Measurements from ENCODE around the gene FGD3. TPM values are rescaled to one million over a fixed set of nuclear protein-coding genes. Genes with fewer than 3 reads are reported as not detected.

FGD3 gene
- total RNA-seq, 4 donors from 2014 or later = 4.3 to 5.1 (median 4.9) TPM

GRCh38 chr9:92974161-92974661, 26.9 kb downstream of the FGD3 start:
- Histone ChIP-seq H3K27me3 (no peaks in the 10 kb centered on the region), H3K27ac (replicated peaks in 1 of 4) (no peak overlapping the region), H3K36me3 (peaks cover 0 to 4% (median 0%) of the 10 kb centered on the region in 4 donors), H3K4me1 (peaks cover 0 to 16% (median 11%) of the 10 kb centered on the region in 4 donors), H3K9me3 (no peaks in the 10 kb centered on the region), H3K4me3 (no peak overlapping the region)
- 88% methylated on average over 10 of the region's 10 CpGs for whole genome bisulfite sequencing
- DNase-seq (ENCODE audit: extremely low spot score) = peak; percentile 42
- intact Hi-C loops (cut with DNase I) = no loop called here
- TF ChIP-seq EP300 (IDR thresholded peaks at IDR 0.05) = no peak
- no peak for TF ChIP-seq CTCF (IDR thresholded peaks at IDR 0.05)
- no peak for TF ChIP-seq POLR2A (IDR thresholded peaks at IDR 0.05; ENCODE audit: low read depth)
- TF ChIP-seq POLR2AphosphoS5 (IDR thresholded peaks at IDR 0.05) = no peak

- Histone ChIP-seq H3K36me3 (peaks cover 0 to 4% (median 0%) of the 10 kb centered on the region in 4 donors), H3K27me3 (no peaks in the 10 kb centered on the region), H3K4me1 (peaks cover 0 to 14% (median 9%) of the 10 kb centered on the region in 4 donors), H3K27ac (replicated peaks in 1 of 4) (no peak overlapping the region), H3K9me3 (no peaks in the 10 kb centered on the region), H3K4me3 (no peak overlapping the region)
- WGBS = 87% methylated on average over 14 of the region's 22 CpGs
- intact Hi-C loops (cut with DNase I) = no loop called here
- peak; percentile 89 for DNase-seq (ENCODE audit: extremely low spot score)
- TF ChIP-seq EP300 (IDR thresholded peaks at IDR 0.05) (no peak), CTCF (IDR thresholded peaks at IDR 0.05) (no peak), POLR2A (IDR thresholded peaks at IDR 0.05; ENCODE audit: low read depth) (no peak), POLR2AphosphoS5 (IDR thresholded peaks at IDR 0.05) (no peak)
Measured at GRCh38 chr9:92974761-92975755, 27.7 kb downstream of the FGD3 start.

DNA sequence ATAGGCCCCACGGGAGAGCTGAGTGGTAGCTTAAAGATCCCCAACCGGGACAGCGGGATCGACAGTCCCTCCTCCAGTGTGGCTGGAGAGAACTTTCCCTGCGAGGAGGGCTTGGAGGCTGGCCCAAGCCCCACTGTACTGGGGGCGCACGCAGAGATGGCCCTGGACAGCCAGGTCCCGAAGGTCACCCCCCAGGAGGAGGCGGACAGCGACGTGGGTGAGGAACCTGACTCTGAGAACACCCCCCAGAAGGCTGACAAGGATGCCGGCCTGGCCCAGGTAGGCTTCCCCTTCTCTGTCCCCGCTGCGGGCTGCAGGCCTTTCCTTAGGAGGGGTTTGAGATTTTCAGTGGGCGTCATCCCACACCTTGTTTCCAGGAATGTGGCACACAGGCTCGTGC, 29.1 kb downstream of the FGD3 start:
- Histone ChIP-seq H3K4me3 (no peak overlapping the region), H3K4me1 (peaks cover 0 to 14% (median 5%) of the 10 kb centered on the region in 4 donors), H3K9me3 (no peaks in the 10 kb centered on the region), H3K36me3 (peaks cover 0 to 4% (median 0%) of the 10 kb centered on the region in 4 donors), H3K27ac (replicated peaks in 1 of 4) (no peak overlapping the region), H3K27me3 (no peaks in the 10 kb centered on the region)
- intact Hi-C loops (cut with DNase I) = no loop called here
- 91% methylated on average over 6 of the region's 16 CpGs for WGBS
- DNase-seq (ENCODE audit: extremely low spot score) = no peak
- TF ChIP-seq POLR2AphosphoS5 (IDR thresholded peaks at IDR 0.05) (no peak), POLR2A (IDR thresholded peaks at IDR 0.05; ENCODE audit: low read depth) (no peak), EP300 (IDR thresholded peaks at IDR 0.05) (no peak), CTCF (IDR thresholded peaks at IDR 0.05) (no peak)

- no peak for TF ChIP-seq POLR2A (IDR thresholded peaks at IDR 0.05; ENCODE audit: low read depth)
- no peak for TF ChIP-seq CTCF (IDR thresholded peaks at IDR 0.05)
- TF ChIP-seq EP300 (IDR thresholded peaks at IDR 0.05) = no peak
- no peak for TF ChIP-seq POLR2AphosphoS5 (IDR thresholded peaks at IDR 0.05)
- no peak for DNase-seq (ENCODE audit: extremely low spot score)
- intact Hi-C loops (cut with DNase I) = no loop called here
- H3K9me3 ChIP-seq = no peaks in the 10 kb centered on the region
- H3K4me3 ChIP-seq = no peak overlapping the region
- WGBS = 92% methylated on average over 12 of the region's 12 CpGs
- H3K27me3 ChIP-seq = no peaks in the 10 kb centered on the region
- no peak overlapping the region for H3K27ac ChIP-seq (replicated peaks in 1 of 4)
- peaks cover 0 to 4% (median 0%) of the 10 kb centered on the region in 4 donors for H3K36me3 ChIP-seq
- H3K4me1 ChIP-seq = peaks cover 0 to 14% (median 5%) of the 10 kb centered on the region in 4 donors
Measured at GRCh38 chr9:92977279-92977678, 30.0 kb downstream of the FGD3 start.

Data from esophagus muscularis mucosa (tissue), 4 donors.